ENCODE measurements around the gene REXO5. TPM values are rescaled to one million over a fixed set of nuclear protein-coding genes. Genes with fewer than 3 reads are reported as not detected.

The REXO5 gene
- total RNA-seq, 1 experiment from 2014 or later, result 7.3 TPM

DNA sequence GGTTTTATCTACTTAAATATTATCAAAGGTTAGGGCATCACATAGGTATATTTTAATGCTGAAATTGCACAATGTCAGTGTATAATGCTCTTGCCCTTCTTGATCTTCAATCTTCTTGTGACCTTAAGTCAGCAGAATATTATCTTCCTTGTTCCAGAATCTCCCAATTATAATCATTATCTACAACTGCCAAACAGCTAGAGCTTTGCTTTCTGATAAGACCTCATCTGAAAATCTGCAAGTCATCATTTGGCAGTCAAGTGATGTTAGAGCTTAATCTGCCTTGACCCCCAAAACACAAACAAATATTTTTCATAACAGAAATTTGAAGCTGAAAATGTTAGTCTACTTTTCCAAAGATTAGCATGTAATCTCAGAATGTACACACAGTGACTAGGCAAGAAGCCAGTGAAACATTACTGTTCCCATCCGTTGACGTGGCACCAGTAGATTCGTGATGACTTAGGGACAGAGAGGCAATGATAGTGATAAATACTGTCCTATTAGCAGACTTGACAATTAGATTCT, 19.8 kb downstream of the REXO5 start:
- Mint-ChIP-seq H3K27ac (ENCODE audit: unreplicated experiment) (no peak overlapping the region), H3K4me3 (ENCODE audit: unreplicated experiment) (no peak overlapping the region), H3K36me3 (ENCODE audit: insufficient read depth, unreplicated experiment) (no peaks in the 10 kb centered on the region), H3K4me1 (ENCODE audit: low read depth, unreplicated experiment) (no peaks in the 10 kb centered on the region), H3K9me3 (ENCODE audit: unreplicated experiment) (no peaks in the 10 kb centered on the region), H3K27me3 (ENCODE audit: insufficient read depth, unreplicated experiment) (no peaks in the 10 kb centered on the region)
- CTCF ChIA-PET, result no interaction called here
- Histone ChIP-seq H3K27me3 (replicated peaks; ENCODE audit: control insufficient read depth, insufficient read depth, low read length) (no peaks in the 10 kb centered on the region), H3K9me3 (no peaks in the 10 kb centered on the region), H3K4me3 (ENCODE audit: low read depth, low read length) (no peak overlapping the region), H3K4me1 (no peaks in the 10 kb centered on the region), H3K36me3 (ENCODE audit: control insufficient read depth, insufficient read depth, low read length) (no peaks in the 10 kb centered on the region)
- POLR2A ChIA-PET, result interaction anchor here (1.4 kb wide), 1 partner anchor 20 kb away, joined by 5 read pairs; the partner anchor contains the start of genes ERI2 and REXO5
- TF ChIP-seq, protein P1, sequence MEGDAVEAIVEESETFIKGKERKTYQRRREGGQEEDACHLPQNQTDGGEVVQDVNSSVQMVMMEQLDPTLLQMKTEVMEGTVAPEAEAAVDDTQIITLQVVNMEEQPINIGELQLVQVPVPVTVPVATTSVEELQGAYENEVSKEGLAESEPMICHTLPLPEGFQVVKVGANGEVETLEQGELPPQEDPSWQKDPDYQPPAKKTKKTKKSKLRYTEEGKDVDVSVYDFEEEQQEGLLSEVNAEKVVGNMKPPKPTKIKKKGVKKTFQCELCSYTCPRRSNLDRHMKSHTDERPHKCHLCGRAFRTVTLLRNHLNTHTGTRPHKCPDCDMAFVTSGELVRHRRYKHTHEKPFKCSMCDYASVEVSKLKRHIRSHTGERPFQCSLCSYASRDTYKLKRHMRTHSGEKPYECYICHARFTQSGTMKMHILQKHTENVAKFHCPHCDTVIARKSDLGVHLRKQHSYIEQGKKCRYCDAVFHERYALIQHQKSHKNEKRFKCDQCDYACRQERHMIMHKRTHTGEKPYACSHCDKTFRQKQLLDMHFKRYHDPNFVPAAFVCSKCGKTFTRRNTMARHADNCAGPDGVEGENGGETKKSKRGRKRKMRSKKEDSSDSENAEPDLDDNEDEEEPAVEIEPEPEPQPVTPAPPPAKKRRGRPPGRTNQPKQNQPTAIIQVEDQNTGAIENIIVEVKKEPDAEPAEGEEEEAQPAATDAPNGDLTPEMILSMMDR (IDR thresholded peaks at IDR 0.05; ENCODE audit: insufficient read depth in 1 of 2, low read depth in 1 of 2, low read length in 1 of 2, severe bottlenecking in 1 of 2, unreplicated experiment in 1 of 2), result no peak
- DNase-seq, result no peak
- intact Hi-C loops (cut with micrococcal nuclease; ENCODE audit: unreplicated experiment), result no loop called here
- BruUV-seq (replicated peaks), result no TSS peak

DNA sequence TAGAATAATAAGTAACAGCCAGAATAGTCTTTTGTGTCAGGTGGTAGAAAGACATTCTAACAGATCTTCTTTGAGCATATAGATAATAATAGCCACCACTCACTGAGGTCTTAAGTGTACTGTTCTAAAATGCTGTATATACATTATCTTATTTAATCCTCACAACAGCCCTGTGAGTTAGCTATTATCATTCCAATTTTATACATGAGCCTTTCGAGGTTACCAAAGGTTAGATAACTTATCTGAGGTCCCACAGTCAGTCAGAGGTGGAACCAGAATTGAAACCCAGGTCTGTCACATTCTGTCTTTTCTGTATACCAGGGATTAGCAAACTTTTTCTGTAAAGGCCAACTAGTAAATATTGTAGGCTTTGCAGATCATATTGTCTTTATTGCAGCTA, 23.2 kb downstream of the REXO5 start:
- ChIA-PET POLR2A (no interaction called here), CTCF (no interaction called here)
- TF ChIP-seq, protein P1 (IDR thresholded peaks at IDR 0.05; ENCODE audit: insufficient read depth in 1 of 2, low read depth in 1 of 2, low read length in 1 of 2, severe bottlenecking in 1 of 2, unreplicated experiment in 1 of 2), result no peak
- Histone ChIP-seq H3K9me3 (no peaks in the 10 kb centered on the region), H3K4me1 (no peaks in the 10 kb centered on the region), H3K36me3 (ENCODE audit: control insufficient read depth, insufficient read depth, low read length) (no peaks in the 10 kb centered on the region), H3K4me3 (ENCODE audit: low read depth, low read length) (no peak overlapping the region), H3K27me3 (replicated peaks; ENCODE audit: control insufficient read depth, insufficient read depth, low read length) (no peaks in the 10 kb centered on the region)
- Mint-ChIP-seq H3K9me3 (ENCODE audit: unreplicated experiment) (no peaks in the 10 kb centered on the region), H3K4me3 (ENCODE audit: unreplicated experiment) (no peak overlapping the region), H3K27me3 (ENCODE audit: insufficient read depth, unreplicated experiment) (no peaks in the 10 kb centered on the region), H3K36me3 (ENCODE audit: insufficient read depth, unreplicated experiment) (no peaks in the 10 kb centered on the region), H3K4me1 (ENCODE audit: low read depth, unreplicated experiment) (no peaks in the 10 kb centered on the region), H3K27ac (ENCODE audit: unreplicated experiment) (no peak overlapping the region)
- DNase-seq, result no peak
- BruUV-seq (replicated peaks), result no TSS peak
- intact Hi-C loops (cut with micrococcal nuclease; ENCODE audit: unreplicated experiment), result no loop called here

DNA sequence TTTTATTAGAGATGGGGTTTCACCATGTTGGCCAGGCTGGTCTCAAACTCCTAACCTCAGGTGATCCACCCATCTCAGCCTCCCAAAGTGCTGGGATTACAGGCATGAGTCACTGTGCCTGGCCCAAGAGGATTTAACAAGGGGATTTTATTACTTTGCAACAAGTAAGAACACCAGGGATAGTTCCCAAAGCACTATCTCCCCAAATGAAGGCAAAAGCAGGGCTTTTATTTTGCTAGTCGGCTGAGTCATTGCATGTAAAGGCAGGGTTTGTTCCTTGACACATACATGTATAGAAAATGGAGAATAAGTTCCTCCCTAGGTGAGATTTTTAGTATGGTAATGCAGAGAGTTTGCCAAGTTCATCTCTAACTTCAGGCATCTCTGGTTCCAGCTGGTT, 24.0 kb downstream of the REXO5 start:
- Histone ChIP-seq H3K4me3 (ENCODE audit: low read depth, low read length) (no peak overlapping the region), H3K36me3 (ENCODE audit: control insufficient read depth, insufficient read depth, low read length) (no peaks in the 10 kb centered on the region), H3K4me1 (no peaks in the 10 kb centered on the region), H3K27me3 (replicated peaks; ENCODE audit: control insufficient read depth, insufficient read depth, low read length) (no peaks in the 10 kb centered on the region), H3K9me3 (no peaks in the 10 kb centered on the region)
- TF ChIP-seq, protein P1 (IDR thresholded peaks at IDR 0.05; ENCODE audit: insufficient read depth in 1 of 2, low read depth in 1 of 2, low read length in 1 of 2, severe bottlenecking in 1 of 2, unreplicated experiment in 1 of 2), result no peak
- H3K36me3 Mint-ChIP-seq (ENCODE audit: insufficient read depth, unreplicated experiment), result no peaks in the 10 kb centered on the region
- H3K4me3 Mint-ChIP-seq (ENCODE audit: unreplicated experiment), result no peak overlapping the region
- intact Hi-C loops (cut with micrococcal nuclease; ENCODE audit: unreplicated experiment), result no loop called here
- no peaks in the 10 kb centered on the region for H3K9me3 Mint-ChIP-seq (ENCODE audit: unreplicated experiment)
- BruUV-seq (replicated peaks), result no TSS peak
- H3K27me3 Mint-ChIP-seq (ENCODE audit: insufficient read depth, unreplicated experiment), result no peaks in the 10 kb centered on the region
- no peaks in the 10 kb centered on the region for H3K4me1 Mint-ChIP-seq (ENCODE audit: low read depth, unreplicated experiment)
- DNase-seq, result no peak
- ChIA-PET CTCF (no interaction called here), POLR2A (no interaction called here)
- no peak overlapping the region for H3K27ac Mint-ChIP-seq (ENCODE audit: unreplicated experiment)
